Measurements from ENCODE around the gene VCL. TPM values are rescaled to one million over a fixed set of nuclear protein-coding genes. Genes with fewer than 3 reads are reported as not detected.

The VCL gene
- polyA plus RNA-seq, 1 donor from 2014 or later: 44.2 TPM

GRCh38 chr10:74156919-74157289 lies 159.0 kb downstream of the VCL start:
- no peaks in the 10 kb centered on the region for H3K9me3 Mint-ChIP-seq
- peak overlapping the region in 2 of 3 donors; percentile 2 to 89 for H3K27ac Mint-ChIP-seq
- peaks cover 6% of the 10 kb centered on the region for H3K36me3 Mint-ChIP-seq
- H3K27me3 Mint-ChIP-seq: no peaks in the 10 kb centered on the region
- peaks cover 44 to 49% (median 47%) of the 10 kb centered on the region in 3 donors for H3K4me1 Mint-ChIP-seq
- H3K4me3 Mint-ChIP-seq: peak overlapping the region in 3 of 4 donors; percentile 7 to 83 (median 56)

DNA sequence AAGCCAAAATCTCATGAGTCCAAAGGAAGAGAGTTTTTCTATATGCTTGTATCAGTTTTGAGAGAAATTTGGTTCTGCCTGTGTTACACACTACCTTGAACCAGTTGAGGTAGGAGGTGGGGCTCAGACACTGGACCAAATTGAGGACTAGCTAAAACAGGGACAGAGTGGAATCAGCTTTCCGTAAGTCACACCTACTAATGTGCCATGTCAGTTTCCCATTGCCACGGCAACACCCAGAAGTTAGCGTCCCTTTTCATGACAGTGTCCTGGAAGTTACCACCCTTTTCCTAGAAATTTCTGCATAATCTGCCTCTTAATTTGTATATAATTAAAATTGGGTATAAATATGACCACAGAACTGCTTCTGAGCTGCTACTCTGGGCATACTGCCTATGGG lies 162.1 kb downstream of the VCL start:
- H3K27ac Mint-ChIP-seq: peak overlapping the region in 1 of 3 donors; percentile 71
- H3K4me1 Mint-ChIP-seq: peaks cover 42 to 46% (median 46%) of the 10 kb centered on the region in 3 donors

GRCh38 chr10:74163319-74164068 lies 165.6 kb downstream of the VCL start:
- peak overlapping the region; percentile 10 to 85 (median 48) for H3K4me3 Mint-ChIP-seq

More for the DNA sequence above, 162.1 kb downstream of the VCL start:
- H3K27me3 Mint-ChIP-seq: no peaks in the 10 kb centered on the region
- no peak overlapping the region for H3K4me3 Mint-ChIP-seq
- H3K9me3 Mint-ChIP-seq: no peaks in the 10 kb centered on the region
- peaks cover 6% of the 10 kb centered on the region for H3K36me3 Mint-ChIP-seq

GRCh38 chr10:74164716-74165529 lies 167.0 kb downstream of the VCL start:
- peaks cover 8% of the 10 kb centered on the region for H3K36me3 Mint-ChIP-seq
- H3K27me3 Mint-ChIP-seq: no peaks in the 10 kb centered on the region
- H3K4me1 Mint-ChIP-seq: peaks cover 48 to 63% (median 53%) of the 10 kb centered on the region in 3 donors
- H3K4me3 Mint-ChIP-seq: peak overlapping the region in 3 of 4 donors; percentile 70 to 83 (median 76)
- H3K27ac Mint-ChIP-seq: peak overlapping the region; percentile 33 to 79 (median 61)
- no peaks in the 10 kb centered on the region for H3K9me3 Mint-ChIP-seq

More at GRCh38 chr10:74163319-74164068, 165.6 kb downstream of the VCL start:
- peaks cover 43 to 54% (median 49%) of the 10 kb centered on the region in 3 donors for H3K4me1 Mint-ChIP-seq
- no peaks in the 10 kb centered on the region for H3K27me3 Mint-ChIP-seq
- peaks cover 8% of the 10 kb centered on the region for H3K36me3 Mint-ChIP-seq
- peak overlapping the region; percentile 8 to 83 (median 81) for H3K27ac Mint-ChIP-seq
- no peaks in the 10 kb centered on the region for H3K9me3 Mint-ChIP-seq

DNA sequence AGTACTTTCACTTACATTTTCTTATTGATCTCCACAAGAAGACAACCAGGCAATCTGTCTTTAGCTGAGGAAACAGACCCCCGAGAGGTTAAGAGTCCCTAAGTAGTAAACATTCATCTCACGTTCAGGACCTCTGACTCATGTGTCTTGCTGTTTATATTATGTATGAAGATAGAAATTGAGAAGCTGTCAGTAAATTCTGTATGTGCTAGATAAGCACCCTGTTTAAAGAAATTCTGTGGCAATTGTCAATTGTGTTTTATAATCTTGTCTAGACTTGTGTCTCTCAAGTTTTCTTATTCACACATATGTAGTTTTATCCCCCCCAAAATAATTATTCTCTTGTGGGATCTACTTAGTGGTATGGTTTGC lies 167.6 kb downstream of the VCL start:
- H3K4me3 Mint-ChIP-seq: peak overlapping the region in 3 of 4 donors; percentile 46 to 83 (median 70)
- H3K27me3 Mint-ChIP-seq: no peaks in the 10 kb centered on the region
- H3K27ac Mint-ChIP-seq: peak overlapping the region in 2 of 3 donors; percentile 61 to 79
- H3K36me3 Mint-ChIP-seq: peaks cover 7% of the 10 kb centered on the region
- peaks cover 48 to 63% (median 49%) of the 10 kb centered on the region in 3 donors for H3K4me1 Mint-ChIP-seq
- no peaks in the 10 kb centered on the region for H3K9me3 Mint-ChIP-seq

GRCh38 chr10:74167443-74167842 lies 169.5 kb downstream of the VCL start:
- peaks cover 4% of the 10 kb centered on the region for H3K36me3 Mint-ChIP-seq
- H3K27me3 Mint-ChIP-seq: no peaks in the 10 kb centered on the region
- H3K9me3 Mint-ChIP-seq: no peaks in the 10 kb centered on the region
- H3K4me1 Mint-ChIP-seq: peaks cover 47 to 63% (median 50%) of the 10 kb centered on the region in 3 donors
- peak overlapping the region in 3 of 4 donors; percentile 65 to 87 (median 77) for H3K4me3 Mint-ChIP-seq
- H3K27ac Mint-ChIP-seq: peak overlapping the region; percentile 47 to 81 (median 55)

Other genes starting within 250 kb of the VCL start
- 54.4 TPM for gene CHCHD1, start 216.1 kb upstream of the VCL start, polyA plus RNA-seq
- gene ZSWIM8, start 212.5 kb upstream of the VCL start, polyA plus RNA-seq: 15.2 TPM
- gene NDST2, start 186.5 kb upstream of the VCL start, polyA plus RNA-seq: 21.4 TPM
- gene CAMK2G, start 123.6 kb upstream of the VCL start, polyA plus RNA-seq: 7.2 TPM
- not detected for gene PLAU, start 87.0 kb upstream of the VCL start, polyA plus RNA-seq
- gene AP3M1, start 152.7 kb downstream of the VCL start, polyA plus RNA-seq: 28.1 TPM
- gene ADK, start 153.1 kb downstream of the VCL start, polyA plus RNA-seq: 196 TPM

All from IgD-negative memory B cell (primary cell).